Esophagus muscularis mucosa (tissue), 4 donors: ENCODE measurements around the gene KLF13. TPM values are rescaled to one million over a fixed set of nuclear protein-coding genes. Genes with fewer than 3 reads are reported as not detected.

Experiments
- DNase-seq: peaks from one replicate; pipeline ENCODE4 v3.0.0-alpha.2; 2017; ENCODE audit errors: extremely low spot score
- H3K27ac ChIP-seq, 4 donors: fragments of 200-600 bp; sonication (generic); replicated peaks in 1 of 4; 1 replicate in 3 of 4; 2 replicates in 1 of 4; pipeline ENCODE4 v1.5.1; 2016 to 2019; ENCODE audit warnings: mild to moderate bottlenecking in 1 of 4
- H3K27me3 ChIP-seq, 4 donors: fragments of 200-600 bp; sonication (generic); one replicate each; pipeline versions ENCODE4 v1.5.1 to v1.6.0; 2016 to 2019
- H3K36me3 ChIP-seq, 4 donors: fragments of 200-600 bp; sonication (generic); one replicate each; pipeline ENCODE4 v1.5.1; 2016 to 2019
- H3K4me1 ChIP-seq, 4 donors: fragments of 200-600 bp; sonication (generic); one replicate each; pipeline ENCODE4 v1.5.1; 2016 to 2019
- H3K4me3 ChIP-seq, 4 donors: fragments of 200-600 bp; sonication (generic); 1 replicate in 2 of 4; 2 replicates in 2 of 4; pipeline ENCODE4 v1.5.1; 2016 to 2019; ENCODE audit warnings: mild to moderate bottlenecking in 4 of 4, moderate library complexity in 1 of 4
- H3K9me3 ChIP-seq, 4 donors: fragments of 200-600 bp; sonication (generic); 1 replicate in 3 of 4; 2 replicates in 1 of 4; pipeline ENCODE4 v1.5.1; 2016 to 2019
- EP300 ChIP-seq: sonication (generic); formaldehyde crosslinking; IDR thresholded peaks from one replicate; pipeline ENCODE4 v1.6.1; 2017; ENCODE audit warnings: antibody characterized with exemption
- POLR2A ChIP-seq: fragments of 450-650 bp; IDR thresholded peaks from one replicate; pipeline ENCODE4 v1.6.1; 2017; ENCODE audit warnings: antibody characterized with exemption, moderate library complexity, mild to moderate bottlenecking, low read depth
- POLR2AphosphoS5 ChIP-seq, 2 donors: sonication (generic); formaldehyde crosslinking; IDR thresholded peaks; one replicate each; pipeline ENCODE4 v1.6.1; 2017; ENCODE audit warnings: antibody characterized with exemption in 2 of 2
- WGBS: methylation state at CpG from one replicate; pipeline ENCODE4 v1.1.5; 2018; 5-methylcytosine and 5-hydroxymethylcytosine counted together
- intact Hi-C: fragments of 100-400 bp; cut with DNase I; formaldehyde crosslinking; loops from one replicate; pipeline ENCODE4 v1.15.1; 2023
- total RNA-seq, 4 donors: library from RNA; depleted of rRNA; stranded (reverse); fragments of >200 nt; gene quantifications; one replicate each; pipeline versions ENCODE4 v1.1.0 to v1.2.1, GENCODE V29; 2016
- TF ChIP-seq, protein P1 (sequence below), 3 experiments: fragments of 200-600 bp in 2 of 3; fragments of 450-650 bp in 1 of 3; sonication (generic) in 2 of 3; IDR thresholded peaks; one replicate each; pipeline ENCODE4 v1.5.1; 2017 to 2019; ENCODE audit warnings: antibody characterized with exemption in 3 of 3, mild to moderate bottlenecking in 2 of 3, moderate library complexity in 1 of 3

The KLF13 gene
- total RNA-seq, 4 donors from 2014 or later: 57.3 to 109 (median 74.2) TPM

DNA sequence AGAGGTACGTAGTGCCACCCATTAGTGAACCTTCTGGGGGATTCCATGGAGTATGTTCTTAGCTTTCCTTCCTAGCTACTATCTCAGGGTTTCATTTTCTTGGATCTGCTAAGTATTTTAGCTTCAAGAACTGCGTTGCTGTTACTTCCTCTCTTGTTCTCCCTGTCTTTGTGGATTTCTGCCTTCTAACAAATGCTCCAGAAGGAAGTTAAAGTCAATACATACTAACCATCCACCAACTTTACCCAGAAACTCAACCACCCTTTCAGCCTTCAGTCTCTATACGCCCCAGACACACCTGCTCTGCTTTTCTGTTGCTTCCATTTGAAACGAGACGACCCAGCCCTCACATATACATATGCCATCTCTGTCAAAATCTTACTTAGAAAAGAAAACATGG lies 2.4 kb upstream of the KLF13 start:
- peak overlapping the region in 3 of 4 donors; percentile 13 to 99 (median 98) for H3K27ac ChIP-seq
- TF ChIP-seq, protein P1, sequence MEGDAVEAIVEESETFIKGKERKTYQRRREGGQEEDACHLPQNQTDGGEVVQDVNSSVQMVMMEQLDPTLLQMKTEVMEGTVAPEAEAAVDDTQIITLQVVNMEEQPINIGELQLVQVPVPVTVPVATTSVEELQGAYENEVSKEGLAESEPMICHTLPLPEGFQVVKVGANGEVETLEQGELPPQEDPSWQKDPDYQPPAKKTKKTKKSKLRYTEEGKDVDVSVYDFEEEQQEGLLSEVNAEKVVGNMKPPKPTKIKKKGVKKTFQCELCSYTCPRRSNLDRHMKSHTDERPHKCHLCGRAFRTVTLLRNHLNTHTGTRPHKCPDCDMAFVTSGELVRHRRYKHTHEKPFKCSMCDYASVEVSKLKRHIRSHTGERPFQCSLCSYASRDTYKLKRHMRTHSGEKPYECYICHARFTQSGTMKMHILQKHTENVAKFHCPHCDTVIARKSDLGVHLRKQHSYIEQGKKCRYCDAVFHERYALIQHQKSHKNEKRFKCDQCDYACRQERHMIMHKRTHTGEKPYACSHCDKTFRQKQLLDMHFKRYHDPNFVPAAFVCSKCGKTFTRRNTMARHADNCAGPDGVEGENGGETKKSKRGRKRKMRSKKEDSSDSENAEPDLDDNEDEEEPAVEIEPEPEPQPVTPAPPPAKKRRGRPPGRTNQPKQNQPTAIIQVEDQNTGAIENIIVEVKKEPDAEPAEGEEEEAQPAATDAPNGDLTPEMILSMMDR (IDR thresholded peaks at IDR 0.05): no peak
- TF ChIP-seq POLR2AphosphoS5 (IDR thresholded peaks at IDR 0.05): no peak
- TF ChIP-seq EP300: no peak
- TF ChIP-seq POLR2A: no peak
- DNase-seq: no peak
- no peak overlapping the region for H3K4me3 ChIP-seq
- H3K9me3 ChIP-seq: no peaks in the 10 kb centered on the region
- H3K4me1 ChIP-seq: peaks cover 17 to 23% (median 21%) of the 10 kb centered on the region in 4 donors
- H3K27me3 ChIP-seq: no peaks in the 10 kb centered on the region
- intact Hi-C loops: loop anchor here (2.0 kb wide), 1 partner anchor 167 kb away; no protein-coding TSS in a partner anchor
- WGBS: 92% methylated on average over 4 of the region's 5 CpGs
- no peaks in the 10 kb centered on the region for H3K36me3 ChIP-seq

DNA sequence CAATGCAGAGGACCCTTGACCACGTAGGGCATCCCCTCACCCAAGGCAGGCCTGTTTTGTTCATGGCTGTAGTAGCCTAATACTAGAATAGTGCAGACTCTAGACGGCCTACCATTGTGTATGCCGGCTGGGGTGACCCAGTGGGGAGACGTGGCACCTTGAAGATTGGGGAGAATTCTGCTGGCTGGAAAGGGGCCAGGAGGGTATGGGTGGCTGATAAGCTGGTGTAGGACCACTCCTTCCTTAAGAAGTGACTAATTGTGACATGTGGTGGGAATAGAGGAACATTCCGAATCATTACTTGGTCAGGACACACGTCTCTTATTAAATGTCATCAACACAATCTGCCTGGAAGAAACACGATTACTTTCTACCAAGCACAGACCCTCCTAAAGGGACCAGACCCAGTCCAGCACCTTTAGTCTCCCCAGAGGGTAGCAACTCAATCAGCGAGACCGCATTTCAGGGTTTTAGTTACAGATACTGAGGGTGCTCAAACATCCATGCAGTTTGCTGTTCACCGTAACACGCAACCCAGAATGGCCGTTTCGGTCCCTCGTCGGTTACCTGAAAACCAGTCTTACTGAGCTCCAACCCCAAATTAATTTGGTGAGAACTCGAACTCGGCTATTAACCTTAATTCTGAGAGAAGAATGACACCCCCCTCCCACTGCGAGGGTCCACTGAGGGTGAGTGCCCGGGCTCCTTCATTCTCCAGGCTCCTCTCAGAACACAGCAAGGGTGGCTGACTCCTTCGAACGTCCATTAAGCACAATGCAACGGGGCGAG lies 1.6 kb upstream of the KLF13 start:
- Histone ChIP-seq H3K36me3 (no peaks in the 10 kb centered on the region), H3K27ac (peak overlapping the region; percentile 98 to 100 (median 100)), H3K4me3 (peak overlapping the region; percentile 83 to 96 (median 92)), H3K4me1 (peaks cover 26 to 31% (median 29%) of the 10 kb centered on the region in 4 donors), H3K9me3 (no peaks in the 10 kb centered on the region), H3K27me3 (no peaks in the 10 kb centered on the region)
- intact Hi-C loops: loop anchor here (2.0 to 5.0 kb wide), 3 partner anchors 88 to 166 kb away; no protein-coding TSS in a partner anchor
- DNase-seq: no peak
- TF ChIP-seq, protein P1 (IDR thresholded peaks at IDR 0.05): no peak
- TF ChIP-seq POLR2AphosphoS5 (IDR thresholded peaks at IDR 0.05) (no peak), EP300 (no peak), POLR2A (no peak)
- WGBS: 81% methylated on average over 16 of the region's 23 CpGs

DNA sequence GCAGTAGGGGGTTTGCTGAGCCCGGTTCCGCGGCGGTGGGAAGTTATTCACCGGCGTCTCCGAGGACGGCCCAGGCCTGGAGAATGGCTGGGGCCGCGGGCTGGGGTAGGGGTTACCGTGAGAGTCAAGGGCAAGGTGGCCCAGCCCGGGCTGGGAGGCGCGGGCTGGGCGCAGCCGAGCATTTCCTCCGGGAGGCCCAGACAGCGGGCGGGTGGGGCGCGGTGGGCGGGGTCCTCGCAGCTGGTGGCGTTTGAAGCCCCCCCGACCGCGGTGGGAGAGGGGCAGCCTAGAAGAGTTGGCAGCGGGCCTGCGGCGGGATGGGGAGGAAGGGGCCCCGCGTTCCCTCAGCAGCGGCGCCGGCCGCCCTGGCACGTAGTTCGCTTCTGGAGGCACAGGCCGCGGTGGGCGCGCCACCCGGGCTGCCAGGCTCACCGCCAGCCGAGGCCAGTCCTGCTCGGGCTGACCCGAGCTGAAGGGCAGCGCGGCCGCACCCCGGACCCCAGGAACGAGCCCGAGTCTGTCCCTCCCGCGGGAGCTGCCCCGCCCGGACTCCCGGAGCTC lies 960 bp upstream of the KLF13 start:
- H3K4me1 ChIP-seq: peaks cover 32 to 38% (median 36%) of the 10 kb centered on the region in 4 donors
- no CpG with 5 or more reads among the region's 58 CpGs for WGBS
- H3K27me3 ChIP-seq: no peaks in the 10 kb centered on the region
- peak in 1 of 2 donors; percentile 26 for TF ChIP-seq POLR2AphosphoS5 (IDR thresholded peaks at IDR 0.05)
- TF ChIP-seq, protein P1 (IDR thresholded peaks at IDR 0.05): no peak
- peak; percentile 93 for DNase-seq
- intact Hi-C loops: loop anchor here (1.0 to 5.0 kb wide), 5 partner anchors 69 to 165 kb away; no protein-coding TSS in a partner anchor
- no peaks in the 10 kb centered on the region for H3K36me3 ChIP-seq
- H3K27ac ChIP-seq: peak overlapping the region; percentile 98 to 100 (median 100)
- H3K4me3 ChIP-seq: peak overlapping the region; percentile 83 to 96 (median 92)
- no peaks in the 10 kb centered on the region for H3K9me3 ChIP-seq

DNA sequence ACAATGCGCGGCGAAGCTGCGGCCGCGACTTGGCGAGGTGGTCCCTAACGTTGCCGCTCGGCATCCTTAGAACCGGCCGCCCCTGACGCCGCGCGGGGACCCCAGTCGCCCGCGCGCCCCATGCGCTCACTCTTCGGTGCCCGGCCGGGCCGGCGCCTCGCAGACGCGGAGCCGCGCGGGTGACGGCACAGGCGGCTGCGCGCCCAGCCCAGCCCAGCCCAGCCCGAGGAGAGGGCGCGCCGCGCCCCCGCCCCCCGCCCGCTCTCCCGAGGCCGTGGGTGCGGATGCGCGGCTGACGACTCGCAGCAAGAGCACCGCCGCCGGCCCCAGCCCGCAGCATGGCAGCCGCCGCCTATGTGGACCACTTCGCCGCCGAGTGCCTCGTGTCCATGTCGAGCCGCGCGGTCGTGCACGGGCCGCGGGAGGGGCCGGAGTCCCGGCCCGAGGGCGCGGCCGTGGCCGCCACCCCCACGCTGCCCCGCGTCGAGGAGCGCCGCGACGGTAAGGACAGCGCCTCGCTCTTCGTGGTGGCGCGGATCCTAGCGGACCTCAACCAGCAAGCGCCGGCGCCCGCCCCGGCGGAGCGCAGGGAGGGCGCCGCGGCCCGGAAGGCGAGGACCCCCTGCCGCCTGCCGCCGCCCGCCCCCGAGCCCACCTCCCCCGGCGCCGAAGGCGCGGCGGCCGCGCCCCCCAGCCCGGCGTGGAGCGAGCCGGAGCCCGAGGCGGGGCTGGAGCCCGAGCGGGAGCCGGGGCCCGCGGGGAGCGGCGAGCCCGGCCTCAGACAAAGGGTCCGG lies 437 bp downstream of the KLF13 start:
- intact Hi-C loops: loop anchor here (1.0 to 5.0 kb wide), 4 partner anchors 68 to 111 kb away; no protein-coding TSS in a partner anchor
- no peaks in the 10 kb centered on the region for H3K9me3 ChIP-seq
- peaks cover 46 to 51% (median 50%) of the 10 kb centered on the region in 4 donors for H3K4me1 ChIP-seq
- no peak for DNase-seq
- H3K36me3 ChIP-seq: no peaks in the 10 kb centered on the region
- H3K27me3 ChIP-seq: no peaks in the 10 kb centered on the region
- H3K27ac ChIP-seq: peak overlapping the region; percentile 98 to 100 (median 100)
- no CpG with 5 or more reads among the region's 130 CpGs for WGBS
- peak overlapping the region; percentile 83 to 96 (median 92) for H3K4me3 ChIP-seq
- TF ChIP-seq, protein P1 (IDR thresholded peaks at IDR 0.05): no peak
- TF ChIP-seq POLR2A (peak; percentile 68), EP300 (no peak)
